GM12892 (cell line): ENCODE measurements around the gene EGFLAM.

Experiments used
- POLR2AphosphoS5 ChIP-seq: IDR thresholded peaks from 2 replicates; pipeline ENCODE4 v1.6.1; 2011; ENCODE audit warnings: low read depth, low read length, control low read depth
- TAF1 ChIP-seq: IDR thresholded peaks from 2 replicates; pipeline ENCODE4 v1.6.1; 2011; ENCODE audit warnings: low read depth, mild to moderate bottlenecking, control low read depth, low read length, borderline replicate concordance

DNA sequence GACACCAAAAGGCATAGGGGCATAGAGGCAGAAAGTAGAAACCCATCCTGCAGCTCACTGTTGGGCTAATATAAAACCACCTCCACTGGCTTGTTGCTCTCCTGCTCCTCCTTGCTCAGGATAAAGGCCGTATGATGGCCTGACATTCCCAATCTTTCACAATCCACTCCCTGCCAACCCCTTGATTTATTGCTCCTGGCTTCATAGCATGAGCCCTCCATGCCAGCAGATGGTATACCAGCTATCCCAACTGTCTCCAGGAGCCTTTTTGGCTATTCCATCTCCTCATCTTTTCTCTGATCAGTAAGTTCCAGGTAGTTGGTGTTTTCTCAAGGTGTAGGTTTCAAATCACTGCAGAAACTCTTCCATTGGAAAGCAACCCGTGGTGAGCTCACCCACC, 128.8 kb downstream of the EGFLAM start:
- TF ChIP-seq POLR2AphosphoS5 (no peak), TAF1 (no peak)
